Neural cell (in vitro differentiated cells): ENCODE data around the gene PDK2. TPM values are rescaled to one million over a fixed set of nuclear protein-coding genes. Genes with fewer than 3 reads are reported as not detected.

Experiments
- H2AFZ ChIP-seq: fragments of 200-600, 300-800 bp; sonication (generic), shearing (Covaris generic); 2 replicates; pipeline ENCODE4 v1.6.0; 2014; ENCODE audit warnings: low read depth, mild to moderate bottlenecking, antibody characterized with exemption, low read length, moderate library complexity
- H3F3A ChIP-seq: fragments of 200-600 bp; shearing (Covaris generic); 2 replicates; pipeline ENCODE4 v1.6.1; 2016; ENCODE audit warnings: mild to moderate bottlenecking, moderate library complexity, mixed read lengths, antibody characterized with exemption, low read length; ENCODE audit not compliant: insufficient read depth, poor library complexity, severe bottlenecking
- H3K27ac ChIP-seq: fragments of 200-600, 300-800 bp; sonication (generic), shearing (Covaris generic); 2 replicates; pipeline ENCODE4 v1.5.1; 2014; ENCODE audit warnings: mild to moderate bottlenecking, low read length, moderate library complexity
- H3K27me3 ChIP-seq: fragments of 300-800, 200-600 bp; sonication (generic), shearing (Covaris generic); 2 replicates; pipeline ENCODE4 v1.6.0; 2014; ENCODE audit warnings: mild to moderate bottlenecking, low read depth, low read length, moderate library complexity; ENCODE audit not compliant: insufficient read depth
- H3K36me3 ChIP-seq: fragments of 300-800, 200-600 bp; sonication (generic), shearing (Covaris generic); 2 replicates; pipeline ENCODE4 v1.5.1; 2014; ENCODE audit warnings: mild to moderate bottlenecking, antibody characterized with exemption, low read length, moderate library complexity; ENCODE audit not compliant: insufficient read depth
- H3K4me2 ChIP-seq: fragments of 300-800, 200-600 bp; sonication (generic), shearing (Covaris generic); 2 replicates; pipeline ENCODE4 v1.6.0; 2014; ENCODE audit warnings: mild to moderate bottlenecking, low read length
- H3K4me3 ChIP-seq: fragments of 300-800, 200-600 bp; sonication (generic), shearing (Covaris generic); 2 replicates; pipeline ENCODE4 v1.5.1; 2014; ENCODE audit warnings: mild to moderate bottlenecking, low read length, moderate library complexity
- H3K79me2 ChIP-seq: fragments of 200-600 bp; shearing (Covaris generic); replicated peaks from 2 replicates; pipeline ENCODE4 v1.6.0; 2014; ENCODE audit warnings: mild to moderate bottlenecking, low read length, moderate library complexity; ENCODE audit not compliant: insufficient read depth
- H3K9ac ChIP-seq: fragments of 300-800, 200-600 bp; sonication (generic), shearing (Covaris generic); 2 replicates; pipeline ENCODE4 v1.6.1; 2016; ENCODE audit warnings: mild to moderate bottlenecking, low read length, mixed read lengths
- H3K9me2 ChIP-seq: fragments of 200-600 bp; shearing (Covaris generic); 2 replicates; pipeline ENCODE4 v1.6.1; 2016; ENCODE audit warnings: mild to moderate bottlenecking, low read length, mixed read lengths; ENCODE audit not compliant: insufficient read depth
- H3K9me3 ChIP-seq: fragments of 200-600, 300-800 bp; sonication (generic), shearing (Covaris generic); 2 replicates; pipeline ENCODE4 v1.6.1; 2016; ENCODE audit warnings: mild to moderate bottlenecking, mixed run types, low read length, moderate library complexity, mixed read lengths
- H4K20me1 ChIP-seq: fragments of 200-600 bp; shearing (Covaris generic); 2 replicates; pipeline ENCODE4 v1.6.1; 2016; ENCODE audit warnings: mild to moderate bottlenecking, mixed run types; ENCODE audit not compliant: insufficient read depth
- EP300 ChIP-seq: fragments of 450-650 bp; conservative IDR thresholded peaks from 2 replicates; pipeline ENCODE4 v1.6.1; 2014; ENCODE audit warnings: antibody characterized with exemption, mild to moderate bottlenecking, moderate library complexity; ENCODE audit not compliant: poor library complexity, severe bottlenecking
- EZH2 ChIP-seq: fragments of 200-600, 300-800 bp; shearing (Covaris generic), sonication (generic); IDR thresholded peaks from 2 replicates; pipeline ENCODE4 v1.6.1; 2014; ENCODE audit warnings: antibody characterized with exemption, low read length, borderline replicate concordance, mild to moderate bottlenecking; ENCODE audit not compliant: insufficient read depth, poor library complexity, severe bottlenecking
- MXI1 ChIP-seq: fragments of 450-650 bp; conservative IDR thresholded peaks from 2 replicates; pipeline ENCODE4 v1.6.1; 2014; ENCODE audit warnings: antibody characterized with exemption, mild to moderate bottlenecking; ENCODE audit not compliant: poor library complexity, severe bottlenecking
- POLR2AphosphoS5 ChIP-seq: IDR thresholded peaks from 2 replicates; pipeline ENCODE4 v1.6.1; 2012
- RAD21 ChIP-seq: fragments of 450-650 bp; conservative IDR thresholded peaks from 2 replicates; pipeline ENCODE4 v1.6.1; 2014; ENCODE audit warnings: antibody characterized with exemption, mild to moderate bottlenecking, moderate library complexity
- SMC3 ChIP-seq: fragments of 450-650 bp; conservative IDR thresholded peaks from 2 replicates; pipeline ENCODE4 v1.6.1; 2014; ENCODE audit warnings: antibody characterized with exemption, mild to moderate bottlenecking, moderate library complexity; ENCODE audit not compliant: poor library complexity
- TAF1 ChIP-seq: IDR thresholded peaks from 2 replicates; pipeline ENCODE4 v1.6.1; 2012; ENCODE audit warnings: low read depth
- polyA plus RNA-seq: library from polyadenylated mRNA; depleted of rRNA; stranded (reverse); fragments of >200 nt; gene quantifications from 2 replicates; pipeline ENCODE4 v1.2.3, GENCODE V29; 2014
- TF ChIP-seq, protein P1 (sequence below): IDR thresholded peaks from 2 replicates; pipeline ENCODE4 v1.6.1; 2012; ENCODE audit warnings: borderline replicate concordance
- TF ChIP-seq, protein P2 (sequence below): fragments of 450-650 bp; IDR thresholded peaks from 2 replicates; pipeline ENCODE4 v1.5.1; 2014; ENCODE audit warnings: antibody characterized with exemption, mild to moderate bottlenecking, moderate library complexity; ENCODE audit not compliant: poor library complexity, severe bottlenecking

PDK2 gene
- polyA plus RNA-seq, 1 donor from 2014 or later, result 36.2 TPM

DNA sequence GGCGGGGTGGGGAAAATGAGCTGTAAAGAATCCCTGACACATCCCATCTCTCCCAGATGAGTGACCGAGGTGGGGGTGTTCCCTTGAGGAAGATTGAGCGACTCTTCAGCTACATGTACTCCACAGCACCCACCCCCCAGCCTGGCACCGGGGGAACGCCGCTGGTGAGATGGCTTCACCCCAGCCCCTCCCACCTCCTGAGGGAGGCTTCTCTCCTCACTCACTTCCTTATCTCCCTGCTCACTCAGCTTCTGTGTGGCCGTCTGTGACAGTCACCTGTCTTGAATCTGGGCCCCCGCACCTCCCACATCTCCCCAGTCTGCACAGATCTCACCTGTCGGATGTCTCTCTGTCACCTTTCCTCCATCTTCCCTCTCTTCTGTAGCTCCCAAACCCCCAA, 13.4 kb downstream of the PDK2 start:
- Histone ChIP-seq H3K9me3 (no peaks in the 10 kb centered on the region), H3K36me3 (peaks cover 7% of the 10 kb centered on the region), H3K4me3 (no peak overlapping the region), H3K79me2 (no peaks in the 10 kb centered on the region), H4K20me1 (no peaks in the 10 kb centered on the region), H3K9me2 (no peaks in the 10 kb centered on the region), H3F3A (no peaks in the 10 kb centered on the region), H3K27ac (no peak overlapping the region), H3K4me2 (no peak overlapping the region), H3K9ac (no peak overlapping the region), H2AFZ (no peak overlapping the region), H3K27me3 (no peaks in the 10 kb centered on the region)
- TF ChIP-seq, protein P1, sequence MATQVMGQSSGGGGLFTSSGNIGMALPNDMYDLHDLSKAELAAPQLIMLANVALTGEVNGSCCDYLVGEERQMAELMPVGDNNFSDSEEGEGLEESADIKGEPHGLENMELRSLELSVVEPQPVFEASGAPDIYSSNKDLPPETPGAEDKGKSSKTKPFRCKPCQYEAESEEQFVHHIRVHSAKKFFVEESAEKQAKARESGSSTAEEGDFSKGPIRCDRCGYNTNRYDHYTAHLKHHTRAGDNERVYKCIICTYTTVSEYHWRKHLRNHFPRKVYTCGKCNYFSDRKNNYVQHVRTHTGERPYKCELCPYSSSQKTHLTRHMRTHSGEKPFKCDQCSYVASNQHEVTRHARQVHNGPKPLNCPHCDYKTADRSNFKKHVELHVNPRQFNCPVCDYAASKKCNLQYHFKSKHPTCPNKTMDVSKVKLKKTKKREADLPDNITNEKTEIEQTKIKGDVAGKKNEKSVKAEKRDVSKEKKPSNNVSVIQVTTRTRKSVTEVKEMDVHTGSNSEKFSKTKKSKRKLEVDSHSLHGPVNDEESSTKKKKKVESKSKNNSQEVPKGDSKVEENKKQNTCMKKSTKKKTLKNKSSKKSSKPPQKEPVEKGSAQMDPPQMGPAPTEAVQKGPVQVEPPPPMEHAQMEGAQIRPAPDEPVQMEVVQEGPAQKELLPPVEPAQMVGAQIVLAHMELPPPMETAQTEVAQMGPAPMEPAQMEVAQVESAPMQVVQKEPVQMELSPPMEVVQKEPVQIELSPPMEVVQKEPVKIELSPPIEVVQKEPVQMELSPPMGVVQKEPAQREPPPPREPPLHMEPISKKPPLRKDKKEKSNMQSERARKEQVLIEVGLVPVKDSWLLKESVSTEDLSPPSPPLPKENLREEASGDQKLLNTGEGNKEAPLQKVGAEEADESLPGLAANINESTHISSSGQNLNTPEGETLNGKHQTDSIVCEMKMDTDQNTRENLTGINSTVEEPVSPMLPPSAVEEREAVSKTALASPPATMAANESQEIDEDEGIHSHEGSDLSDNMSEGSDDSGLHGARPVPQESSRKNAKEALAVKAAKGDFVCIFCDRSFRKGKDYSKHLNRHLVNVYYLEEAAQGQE, result no peak
- no peak for TF ChIP-seq POLR2AphosphoS5
- no peak for TF ChIP-seq MXI1
- no peak for TF ChIP-seq EP300

DNA sequence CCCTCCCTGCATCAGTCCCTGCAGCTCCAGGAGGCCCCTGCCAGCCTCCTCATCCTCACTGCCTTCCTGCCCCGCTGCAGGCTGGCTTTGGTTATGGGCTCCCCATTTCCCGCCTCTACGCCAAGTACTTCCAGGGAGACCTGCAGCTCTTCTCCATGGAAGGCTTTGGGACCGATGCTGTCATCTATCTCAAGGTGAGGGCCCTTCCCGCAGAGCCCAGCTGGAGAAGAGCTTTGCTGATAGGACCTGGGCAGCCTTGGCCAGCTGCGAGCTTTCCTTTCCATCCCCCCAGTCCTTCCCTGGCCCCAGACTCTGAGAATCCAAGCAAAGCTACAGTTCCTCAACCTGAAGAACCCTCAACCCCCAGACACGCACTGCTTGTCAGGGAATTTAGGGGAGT, 14.1 kb downstream of the PDK2 start:
- H3F3A ChIP-seq, result no peaks in the 10 kb centered on the region
- no peak overlapping the region for H2AFZ ChIP-seq
- no peak overlapping the region for H3K4me2 ChIP-seq
- H3K27me3 ChIP-seq, result no peaks in the 10 kb centered on the region
- no peaks in the 10 kb centered on the region for H3K9me3 ChIP-seq
- H3K4me3 ChIP-seq, result no peak overlapping the region
- H3K36me3 ChIP-seq, result peaks cover 7% of the 10 kb centered on the region
- no peak overlapping the region for H3K27ac ChIP-seq
- H3K79me2 ChIP-seq, result no peaks in the 10 kb centered on the region
- H3K9ac ChIP-seq, result no peak overlapping the region
- no peaks in the 10 kb centered on the region for H3K9me2 ChIP-seq
- no peaks in the 10 kb centered on the region for H4K20me1 ChIP-seq
- TF ChIP-seq RAD21, result no peak
- TF ChIP-seq EZH2, result no peak
- TF ChIP-seq, protein P2, sequence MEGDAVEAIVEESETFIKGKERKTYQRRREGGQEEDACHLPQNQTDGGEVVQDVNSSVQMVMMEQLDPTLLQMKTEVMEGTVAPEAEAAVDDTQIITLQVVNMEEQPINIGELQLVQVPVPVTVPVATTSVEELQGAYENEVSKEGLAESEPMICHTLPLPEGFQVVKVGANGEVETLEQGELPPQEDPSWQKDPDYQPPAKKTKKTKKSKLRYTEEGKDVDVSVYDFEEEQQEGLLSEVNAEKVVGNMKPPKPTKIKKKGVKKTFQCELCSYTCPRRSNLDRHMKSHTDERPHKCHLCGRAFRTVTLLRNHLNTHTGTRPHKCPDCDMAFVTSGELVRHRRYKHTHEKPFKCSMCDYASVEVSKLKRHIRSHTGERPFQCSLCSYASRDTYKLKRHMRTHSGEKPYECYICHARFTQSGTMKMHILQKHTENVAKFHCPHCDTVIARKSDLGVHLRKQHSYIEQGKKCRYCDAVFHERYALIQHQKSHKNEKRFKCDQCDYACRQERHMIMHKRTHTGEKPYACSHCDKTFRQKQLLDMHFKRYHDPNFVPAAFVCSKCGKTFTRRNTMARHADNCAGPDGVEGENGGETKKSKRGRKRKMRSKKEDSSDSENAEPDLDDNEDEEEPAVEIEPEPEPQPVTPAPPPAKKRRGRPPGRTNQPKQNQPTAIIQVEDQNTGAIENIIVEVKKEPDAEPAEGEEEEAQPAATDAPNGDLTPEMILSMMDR, result no peak
- TF ChIP-seq SMC3, result no peak
- no peak for TF ChIP-seq MXI1
- TF ChIP-seq POLR2AphosphoS5, result no peak
- TF ChIP-seq EP300, result no peak
- TF ChIP-seq, protein P1, result no peak
- no peak for TF ChIP-seq TAF1
